ENCODE results near the gene MXRA8.
"Not testable (repeated sequence)": the region's sequence is repeated elsewhere in the genome, so short reads cannot be mapped to it uniquely, and the experiment has no call there.

DNA sequence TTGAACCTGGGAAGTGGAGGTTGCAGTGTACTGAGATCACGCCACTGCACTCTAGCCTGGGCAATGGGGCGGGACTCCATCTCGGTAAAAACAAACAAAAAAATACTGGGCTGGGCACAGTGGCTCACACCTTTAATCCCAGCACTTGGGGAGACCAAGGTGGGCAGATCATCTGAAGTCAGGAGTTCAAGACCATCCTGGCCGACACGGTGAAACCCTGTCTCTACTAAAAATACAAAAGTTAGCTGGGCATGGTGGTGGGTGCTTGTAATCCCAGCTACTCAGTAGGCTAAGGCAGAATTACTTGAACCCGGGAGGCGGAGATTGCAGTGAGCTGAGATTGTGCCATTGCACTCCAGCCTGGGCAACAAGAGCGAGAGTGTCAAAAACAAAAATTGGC lies 42.2 kb downstream of the MXRA8 start:
- TF ChIP-seq, protein P1, sequence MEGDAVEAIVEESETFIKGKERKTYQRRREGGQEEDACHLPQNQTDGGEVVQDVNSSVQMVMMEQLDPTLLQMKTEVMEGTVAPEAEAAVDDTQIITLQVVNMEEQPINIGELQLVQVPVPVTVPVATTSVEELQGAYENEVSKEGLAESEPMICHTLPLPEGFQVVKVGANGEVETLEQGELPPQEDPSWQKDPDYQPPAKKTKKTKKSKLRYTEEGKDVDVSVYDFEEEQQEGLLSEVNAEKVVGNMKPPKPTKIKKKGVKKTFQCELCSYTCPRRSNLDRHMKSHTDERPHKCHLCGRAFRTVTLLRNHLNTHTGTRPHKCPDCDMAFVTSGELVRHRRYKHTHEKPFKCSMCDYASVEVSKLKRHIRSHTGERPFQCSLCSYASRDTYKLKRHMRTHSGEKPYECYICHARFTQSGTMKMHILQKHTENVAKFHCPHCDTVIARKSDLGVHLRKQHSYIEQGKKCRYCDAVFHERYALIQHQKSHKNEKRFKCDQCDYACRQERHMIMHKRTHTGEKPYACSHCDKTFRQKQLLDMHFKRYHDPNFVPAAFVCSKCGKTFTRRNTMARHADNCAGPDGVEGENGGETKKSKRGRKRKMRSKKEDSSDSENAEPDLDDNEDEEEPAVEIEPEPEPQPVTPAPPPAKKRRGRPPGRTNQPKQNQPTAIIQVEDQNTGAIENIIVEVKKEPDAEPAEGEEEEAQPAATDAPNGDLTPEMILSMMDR (IDR thresholded peaks at IDR 0.05; ENCODE audit: low read depth, low read length, poor library complexity, severe bottlenecking): not testable (repeated sequence)
- not testable (repeated sequence) for TF ChIP-seq EZH2phosphoT487 (IDR thresholded peaks at IDR 0.05; ENCODE audit: borderline replicate concordance, low read length)

Measured in DOHH2 (cell line).